NCI-H1092 treated with DMSO at 0.1 percent for 48 hours (cell line): ENCODE data around the gene INSYN2B.
"Not testable (repeated sequence)": the region's sequence is repeated elsewhere in the genome, so short reads cannot be mapped to it uniquely, and the experiment has no call there.

Experiments
- DNase-seq: peaks from one replicate; lab custom pipeline; 2025; lab: John Stamatoyannopoulos, UW

Gene INSYN2B

GRCh38 chr5:169848792-169849191, 131.5 kb downstream of the INSYN2B start:
- DNase-seq: no peak

- DNase-seq: no peak
These were observed 132.0 kb downstream of the INSYN2B start for GRCh38 chr5:169848271-169848670.

- DNase-seq: no peak
These were observed 132.8 kb downstream of the INSYN2B start for GRCh38 chr5:169847519-169847918.

- DNase-seq: no peak
These were observed 137.6 kb downstream of the INSYN2B start for GRCh38 chr5:169842699-169843098.

- no peak for DNase-seq
These were observed 139.9 kb downstream of the INSYN2B start for GRCh38 chr5:169840405-169840804.

- no peak for DNase-seq
These were observed 141.6 kb downstream of the INSYN2B start for GRCh38 chr5:169838688-169839087.

GRCh38 chr5:169837686-169838085, 142.6 kb downstream of the INSYN2B start:
- DNase-seq: no peak

GRCh38 chr5:169836835-169837536, 143.3 kb downstream of the INSYN2B start:
- no peak for DNase-seq

- not testable (repeated sequence) for DNase-seq
These were observed 145.8 kb downstream of the INSYN2B start for GRCh38 chr5:169834540-169834939.

- DNase-seq: not testable (repeated sequence)
These were observed 146.5 kb downstream of the INSYN2B start for GRCh38 chr5:169833681-169834292.

GRCh38 chr5:169832845-169833244, 147.4 kb downstream of the INSYN2B start:
- no peak for DNase-seq

- no peak for DNase-seq
These were observed 148.0 kb downstream of the INSYN2B start for GRCh38 chr5:169832304-169832703.

- DNase-seq: no peak
These were observed 149.0 kb downstream of the INSYN2B start for GRCh38 chr5:169831331-169831730.

GRCh38 chr5:169828385-169828784, 151.9 kb downstream of the INSYN2B start:
- DNase-seq: no peak

- DNase-seq: no peak
These were observed 152.5 kb downstream of the INSYN2B start for GRCh38 chr5:169827769-169828168.

- no peak for DNase-seq
These were observed 153.7 kb downstream of the INSYN2B start for GRCh38 chr5:169826618-169827017.

GRCh38 chr5:169817031-169817430, 163.3 kb downstream of the INSYN2B start:
- DNase-seq: no peak

- DNase-seq: no peak
These were observed 165.8 kb downstream of the INSYN2B start for GRCh38 chr5:169814522-169814921.
